Breast epithelium (tissue), 4 donors: ENCODE measurements around the gene TMEM250. TPM values are rescaled to one million over a fixed set of nuclear protein-coding genes. Genes with fewer than 3 reads are reported as not detected.
"Not testable (repeated sequence)": the region's sequence is repeated elsewhere in the genome, so short reads cannot be mapped to it uniquely, and the experiment has no call there.

ENCODE experiments used
- DNase-seq, 2 donors: peaks; one replicate each; pipeline ENCODE4 v3.0.0-alpha.2; 2019; ENCODE audit warnings: low spot score in 2 of 2
- H3K27ac ChIP-seq, 2 donors: fragments of 200-600 bp; sonication (generic) in 1 of 2; one replicate each; pipeline ENCODE4 v1.5.1; 2016 to 2019; ENCODE audit warnings: mild to moderate bottlenecking in 1 of 2
- H3K27me3 ChIP-seq, 2 donors: fragments of 200-600 bp; sonication (generic) in 1 of 2; one replicate each; pipeline versions ENCODE4 v1.5.1 to v1.6.0; 2017 to 2019; ENCODE audit warnings: control low read depth in 1 of 2, mild to moderate bottlenecking in 1 of 2
- H3K36me3 ChIP-seq: fragments of 200-600 bp; one replicate; pipeline ENCODE4 v1.5.1; 2019
- H3K4me1 ChIP-seq, 2 donors: fragments of 200-600 bp; sonication (generic); one replicate each; pipeline ENCODE4 v1.5.1; 2016 to 2019; ENCODE audit warnings: control low read depth in 1 of 2
- H3K4me3 ChIP-seq, 3 donors: fragments of 200-600 bp; sonication (generic); 1 replicate in 2 of 3; 2 replicates in 1 of 3; pipeline ENCODE4 v1.5.1; 2016 to 2019; ENCODE audit warnings: mild to moderate bottlenecking in 3 of 3, moderate library complexity in 2 of 3
- H3K9me3 ChIP-seq, 2 donors: fragments of 200-600 bp; sonication (generic) in 1 of 2; one replicate each; pipeline ENCODE4 v1.5.1; 2016 to 2019; ENCODE audit warnings: control low read depth in 1 of 2
- CTCF ChIP-seq, 3 donors: fragments of 450-650 bp; IDR thresholded peaks; one replicate each; pipeline ENCODE4 v1.5.1; 2016 to 2017; ENCODE audit warnings: antibody characterized with exemption in 3 of 3, mild to moderate bottlenecking in 3 of 3, moderate library complexity in 3 of 3
- POLR2A ChIP-seq: fragments of 450-650 bp; IDR thresholded peaks from one replicate; pipeline ENCODE4 v1.6.1; 2016; ENCODE audit warnings: antibody characterized with exemption, mild to moderate bottlenecking, moderate library complexity
- POLR2AphosphoS5 ChIP-seq, 3 donors: sonication (generic); formaldehyde crosslinking; IDR thresholded peaks; one replicate each; pipeline ENCODE4 v1.6.1; 2017; ENCODE audit warnings: antibody characterized with exemption in 3 of 3
- intact Hi-C: fragments of 100-400 bp; cut with DNase I; formaldehyde crosslinking; loops from one replicate; pipeline ENCODE4 v1.15.1; 2023; ENCODE audit warnings: low total_unique reads
- total RNA-seq, 3 donors: library from RNA; depleted of rRNA; stranded (reverse); fragments of >200 nt; gene quantifications; one replicate each; pipeline ENCODE4 v1.1.0, GENCODE V29; 2016

The TMEM250 gene
- total RNA-seq, 3 donors from 2014 or later, result 24.9 to 29.5 (median 26.1) TPM

- Histone ChIP-seq H3K9me3 (no peaks in the 10 kb centered on the region), H3K36me3 (no peaks in the 10 kb centered on the region), H3K4me1 (no peaks in the 10 kb centered on the region), H3K27ac (no peak overlapping the region), H3K27me3 (peaks cover 0 to 33% of the 10 kb centered on the region in 2 donors), H3K4me3 (no peak overlapping the region)
- no peak for TF ChIP-seq CTCF (IDR thresholded peaks at IDR 0.05)
- intact Hi-C loops, result no loop called here
- DNase-seq, result no peak
Observed at GRCh38 chr9:136153381-136154065, 34.8 kb upstream of the TMEM250 start.

DNA sequence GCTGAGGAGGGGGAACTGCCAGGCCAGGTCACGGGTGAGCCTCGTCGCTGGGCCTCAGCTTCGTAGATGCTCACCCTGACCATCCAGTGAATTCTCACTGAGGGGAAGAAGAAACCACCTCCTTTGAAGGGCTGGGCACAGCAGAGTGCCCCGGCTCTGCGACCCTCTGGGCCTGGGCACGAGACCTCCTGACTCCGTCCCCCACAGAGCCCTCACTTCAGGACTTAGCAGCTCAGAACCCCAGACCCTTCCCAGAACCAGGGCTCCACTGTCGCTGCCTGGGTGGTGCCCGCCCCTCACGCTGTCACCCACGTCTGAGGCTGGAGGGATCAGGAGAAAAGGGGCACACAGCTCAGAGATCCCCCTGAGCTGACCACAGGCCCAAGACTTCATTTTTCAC is 34.3 kb upstream of the TMEM250 start:
- intact Hi-C loops, result no loop called here
- TF ChIP-seq CTCF (IDR thresholded peaks at IDR 0.05) (no peak), POLR2AphosphoS5 (IDR thresholded peaks at IDR 0.05) (no peak), POLR2A (no peak)
- Histone ChIP-seq H3K27ac (no peak overlapping the region), H3K4me1 (no peaks in the 10 kb centered on the region), H3K36me3 (no peaks in the 10 kb centered on the region), H3K27me3 (peaks cover 0 to 36% of the 10 kb centered on the region in 2 donors), H3K4me3 (no peak overlapping the region), H3K9me3 (no peaks in the 10 kb centered on the region)
- DNase-seq, result no peak

DNA sequence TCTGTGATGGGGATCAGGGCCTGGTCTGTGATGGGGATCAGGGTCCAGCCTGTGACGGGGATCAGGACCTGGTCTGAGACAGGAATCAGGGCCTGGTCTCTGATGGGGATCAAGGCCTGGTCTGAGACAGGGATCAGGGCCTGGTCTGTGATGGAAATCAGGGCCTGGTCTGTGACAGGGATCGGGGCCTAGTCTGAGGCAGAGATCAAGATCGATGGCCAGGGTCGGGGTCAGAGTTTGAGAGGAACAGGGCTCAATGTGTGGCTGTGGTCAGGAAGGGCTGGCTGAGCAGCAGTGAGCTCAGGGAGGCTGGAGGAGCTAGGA is 33.8 kb upstream of the TMEM250 start:
- no peak for DNase-seq
- TF ChIP-seq CTCF (IDR thresholded peaks at IDR 0.05) (no peak), POLR2AphosphoS5 (IDR thresholded peaks at IDR 0.05) (no peak), POLR2A (no peak)
- Histone ChIP-seq H3K36me3 (no peaks in the 10 kb centered on the region), H3K27ac (no peak overlapping the region), H3K9me3 (no peaks in the 10 kb centered on the region), H3K27me3 (peaks cover 2 to 36% of the 10 kb centered on the region in 2 donors), H3K4me1 (no peaks in the 10 kb centered on the region), H3K4me3 (no peak overlapping the region)
- intact Hi-C loops, result no loop called here

GRCh38 chr9:136151848-136152542 is 33.3 kb upstream of the TMEM250 start:
- H3K4me1 ChIP-seq, result no peaks in the 10 kb centered on the region
- no peak overlapping the region for H3K4me3 ChIP-seq
- no peak for TF ChIP-seq POLR2AphosphoS5 (IDR thresholded peaks at IDR 0.05)
- no peak for TF ChIP-seq POLR2A
- no peak for TF ChIP-seq CTCF (IDR thresholded peaks at IDR 0.05)
- DNase-seq, result no peak
- H3K27ac ChIP-seq, result no peak overlapping the region
- intact Hi-C loops, result no loop called here
- no peaks in the 10 kb centered on the region for H3K9me3 ChIP-seq
- peaks cover 2 to 41% of the 10 kb centered on the region in 2 donors for H3K27me3 ChIP-seq
- no peaks in the 10 kb centered on the region for H3K36me3 ChIP-seq

DNA sequence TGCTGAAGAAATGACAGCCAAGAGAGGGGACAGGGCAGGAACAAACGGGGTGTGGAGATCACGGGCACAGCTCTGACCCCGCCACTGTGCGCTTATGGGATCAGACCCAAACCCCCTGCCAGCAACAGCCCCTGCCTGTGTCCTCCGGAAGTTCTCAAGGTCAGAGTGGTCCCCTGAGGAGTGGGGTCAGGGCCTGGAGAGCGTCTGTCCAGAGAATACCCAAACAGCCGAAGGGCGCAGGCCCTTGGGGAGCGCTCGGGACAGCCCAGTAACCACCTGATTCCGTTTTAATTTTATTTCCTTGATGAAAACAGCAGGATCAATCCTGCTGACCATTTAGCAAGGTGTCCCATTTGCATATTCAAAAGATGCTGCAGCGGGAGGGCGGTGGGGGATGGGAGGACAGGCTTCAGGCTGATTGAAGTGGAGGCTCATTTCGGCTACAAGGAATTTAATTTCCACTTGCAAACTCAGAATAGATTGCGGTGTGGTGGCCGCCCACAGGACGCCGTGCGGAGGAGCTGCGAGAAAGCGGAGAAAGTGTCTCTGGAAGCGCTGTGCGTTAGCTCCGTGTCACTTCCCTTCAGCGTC is 32.6 kb upstream of the TMEM250 start:
- no peak overlapping the region for H3K4me3 ChIP-seq
- TF ChIP-seq CTCF (IDR thresholded peaks at IDR 0.05), result no peak
- no peak for TF ChIP-seq POLR2AphosphoS5 (IDR thresholded peaks at IDR 0.05)
- TF ChIP-seq POLR2A, result no peak
- intact Hi-C loops, result no loop called here
- no peaks in the 10 kb centered on the region for H3K4me1 ChIP-seq
- H3K36me3 ChIP-seq, result no peaks in the 10 kb centered on the region
- no peak overlapping the region for H3K27ac ChIP-seq
- H3K27me3 ChIP-seq, result peaks cover 2 to 40% of the 10 kb centered on the region in 2 donors
- no peak for DNase-seq
- H3K9me3 ChIP-seq, result no peaks in the 10 kb centered on the region

DNA sequence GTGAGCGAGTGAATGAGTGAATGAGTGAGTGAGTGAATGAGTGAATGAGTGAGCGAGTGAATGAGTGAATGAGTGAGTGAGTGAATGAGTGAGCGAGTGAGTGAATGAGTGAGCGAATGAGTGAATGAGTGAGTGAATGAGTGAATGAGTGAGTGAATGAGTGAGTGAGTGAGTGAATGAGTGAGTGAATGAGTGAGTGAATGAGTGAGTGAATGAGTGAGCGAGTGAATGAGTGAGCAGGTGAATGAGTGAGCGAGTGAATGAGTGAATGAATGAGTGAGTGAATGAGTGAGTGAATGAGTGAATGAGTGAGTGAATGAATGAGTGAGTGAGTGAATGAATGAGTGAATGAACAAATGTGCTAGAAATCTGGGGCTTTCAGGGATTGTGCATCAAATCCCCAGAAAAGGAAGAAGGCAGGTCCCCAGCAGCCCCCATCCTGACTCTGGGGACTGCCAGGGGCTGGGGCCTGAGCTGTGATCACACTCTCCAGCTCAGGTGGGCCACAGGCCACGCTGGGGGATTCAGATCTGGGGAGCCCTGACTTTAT is 32.1 kb upstream of the TMEM250 start:
- H3K4me3 ChIP-seq, DNase-seq, H3K27ac ChIP-seq, H3K36me3 ChIP-seq, H3K4me1 ChIP-seq, intact Hi-C loops, H3K9me3 ChIP-seq: not testable (repeated sequence)
- H3K27me3 ChIP-seq, result peaks cover 2 to 39% of the 10 kb centered on the region in 2 donors
